Nucleus accumbens (tissue), 56 donors: ENCODE data around the gene LRP8.

Experiments used
- DNase-seq, 56 donors: peaks; one replicate each; lab custom pipeline; 2025; lab: John Stamatoyannopoulos, UW

LRP8 gene

DNA sequence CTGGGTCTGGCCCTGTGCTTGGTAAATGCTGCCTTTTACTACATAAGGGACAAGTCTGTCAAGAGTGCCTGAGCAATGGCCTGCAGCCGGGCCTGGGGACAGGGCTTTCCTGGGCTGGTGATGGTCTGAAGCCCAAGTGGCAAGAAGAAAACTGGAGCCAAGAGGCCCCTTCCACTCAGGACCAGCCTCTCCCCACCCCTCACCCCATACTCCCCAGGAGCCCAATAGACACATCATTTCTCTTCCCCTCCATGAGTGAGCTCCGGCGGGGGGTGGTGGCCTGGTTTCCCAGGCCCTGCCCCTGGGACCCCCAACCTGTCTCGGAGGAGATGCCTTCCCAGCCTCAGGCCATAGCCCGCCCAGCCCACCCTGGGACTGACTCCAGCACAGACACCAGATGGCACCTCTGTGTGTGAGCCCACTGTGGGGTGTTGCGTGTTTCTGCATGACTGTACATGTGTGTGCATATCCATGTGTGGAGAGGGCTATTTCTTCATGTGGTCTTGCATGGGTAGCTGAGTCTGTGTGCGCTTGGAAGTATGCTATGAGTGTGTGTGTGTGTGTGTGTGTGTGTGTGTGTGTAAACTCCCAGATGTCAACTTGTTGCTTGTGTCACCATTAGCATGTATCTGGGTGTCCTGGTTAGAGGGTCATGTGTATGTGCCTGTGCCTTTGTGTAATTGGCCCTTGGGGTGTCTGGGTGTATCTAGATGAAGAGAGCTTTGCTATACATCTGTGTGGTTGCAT lies 14.3 kb upstream of the LRP8 start:
- DNase-seq: no peak

DNA sequence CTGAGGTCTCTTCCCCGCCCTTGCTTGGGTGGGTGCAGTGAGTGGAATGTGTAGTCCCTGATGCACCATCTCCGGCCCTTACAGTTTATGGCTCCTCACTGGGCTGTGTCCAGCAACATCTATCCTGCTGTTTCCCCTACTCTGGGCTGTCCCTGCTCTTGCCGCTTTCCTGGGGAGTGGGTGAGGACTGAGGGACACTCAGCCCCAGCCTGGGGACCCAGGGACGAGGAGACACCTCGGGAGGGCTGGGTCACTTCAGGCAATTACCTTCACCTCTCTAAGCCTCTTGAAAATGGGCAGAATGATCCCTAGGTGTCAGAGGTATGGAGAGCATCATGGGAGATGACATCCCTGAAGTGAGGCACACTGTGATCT lies 13.6 kb upstream of the LRP8 start:
- no peak for DNase-seq

- no peak for DNase-seq
Observed at GRCh38 chr1:53340660-53341520, 13.0 kb upstream of the LRP8 start.

- DNase-seq: no peak
Observed at GRCh38 chr1:53339736-53340635, 12.1 kb upstream of the LRP8 start.

- DNase-seq: no peak
Observed at GRCh38 chr1:53338423-53338822, 10.6 kb upstream of the LRP8 start.

GRCh38 chr1:53337499-53337898 lies 9.6 kb upstream of the LRP8 start:
- DNase-seq: no peak

DNA sequence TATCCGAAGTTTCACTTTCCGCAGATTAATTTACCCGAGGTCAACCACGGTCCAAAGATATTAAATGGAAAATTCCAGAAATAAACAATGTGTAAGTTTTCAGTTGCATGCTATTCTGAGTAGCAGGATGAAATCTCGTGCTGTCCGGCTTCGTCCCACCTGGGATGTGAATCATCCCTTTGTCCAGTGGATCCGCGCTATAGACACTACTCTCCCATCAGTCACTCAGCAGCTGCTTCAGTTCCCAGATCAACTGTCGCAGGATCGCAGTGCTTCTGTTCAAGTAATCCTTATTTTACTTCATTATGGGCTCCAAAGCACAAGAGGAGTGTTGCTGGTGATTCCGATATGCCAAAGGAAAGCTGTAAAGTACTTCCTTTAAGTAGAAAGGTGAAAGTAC lies 8.3 kb upstream of the LRP8 start:
- DNase-seq: no peak

DNA sequence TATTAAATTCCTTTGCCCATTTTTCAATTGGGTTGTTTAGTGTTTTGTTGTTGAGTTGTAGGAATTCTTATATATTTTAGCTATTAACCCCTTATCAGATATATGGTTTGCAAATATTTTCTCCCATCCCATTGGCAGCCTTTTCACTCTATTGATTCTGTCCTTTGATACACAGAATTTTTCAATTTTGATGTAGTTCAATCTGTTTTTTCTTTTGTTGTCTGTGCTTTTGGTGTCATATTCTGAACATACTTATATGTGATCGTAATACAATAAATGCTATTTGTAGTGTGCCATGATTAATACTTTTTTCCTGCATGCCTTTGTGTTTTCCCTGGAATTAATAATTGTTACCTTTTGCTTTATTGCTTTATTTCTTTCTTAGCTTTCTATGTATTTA lies 7.8 kb upstream of the LRP8 start:
- DNase-seq: no peak

DNA sequence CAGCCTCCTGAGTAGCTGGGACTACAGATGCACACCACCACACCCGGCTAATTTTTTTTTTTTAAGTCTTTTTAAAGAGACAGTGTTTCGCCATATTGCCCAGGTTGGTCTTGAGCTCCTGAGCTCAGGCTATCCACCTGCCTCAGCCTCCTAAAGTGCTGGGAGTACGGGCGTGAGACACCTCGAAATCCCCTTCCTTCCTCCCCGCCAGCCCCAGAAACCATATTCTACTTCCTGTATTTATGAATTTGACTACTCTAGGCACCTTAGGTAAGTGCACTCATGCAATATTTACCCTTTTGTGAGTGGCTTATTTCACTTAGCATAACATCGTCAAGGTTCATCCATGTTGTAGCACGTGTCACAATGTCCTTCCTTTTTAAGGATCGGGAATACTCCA lies 6.9 kb upstream of the LRP8 start:
- no peak for DNase-seq

DNA sequence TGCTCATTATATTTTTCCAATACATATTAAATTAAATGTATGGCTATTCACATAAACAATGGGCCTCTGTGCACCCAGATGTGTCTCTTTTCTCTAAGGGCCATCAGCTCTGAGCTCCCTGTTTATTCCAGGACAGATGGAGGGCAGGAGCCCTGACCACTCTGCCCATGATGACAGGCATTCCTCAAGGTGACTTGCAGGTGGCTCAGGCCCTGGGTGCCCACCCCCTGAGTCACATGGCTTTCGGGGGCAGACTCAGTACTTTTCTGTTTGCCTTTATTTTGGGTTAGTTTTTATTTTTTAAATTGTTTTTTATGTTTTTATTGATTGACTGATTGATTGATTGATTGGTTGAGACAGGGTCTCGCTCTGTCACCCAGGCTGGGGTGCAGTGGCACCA lies 6.4 kb upstream of the LRP8 start:
- DNase-seq: no peak

- DNase-seq: no peak
Observed at GRCh38 chr1:53332833-53333232, 5.0 kb upstream of the LRP8 start.

DNA sequence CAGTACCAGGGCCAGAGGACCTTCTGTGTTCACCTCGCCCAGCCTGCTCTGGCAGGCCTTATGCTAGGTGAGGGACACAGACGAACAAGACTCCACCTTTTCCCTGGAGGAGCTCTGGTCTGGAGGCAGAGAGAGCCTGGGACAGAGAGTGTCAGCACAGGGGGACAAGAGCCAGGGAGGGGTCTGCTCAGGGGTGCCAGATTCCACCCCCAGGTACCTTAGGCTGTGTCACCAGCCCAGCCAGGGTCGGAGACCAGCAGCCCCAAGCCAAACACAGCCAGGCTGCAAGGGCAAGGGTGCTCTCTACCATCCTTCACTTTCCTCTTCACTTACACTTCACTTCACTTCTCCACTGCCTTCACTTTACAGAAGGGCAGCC lies 4.3 kb upstream of the LRP8 start:
- no peak for DNase-seq

GRCh38 chr1:53331446-53332185 lies 3.7 kb upstream of the LRP8 start:
- DNase-seq: no peak

GRCh38 chr1:53330819-53331218 lies 2.9 kb upstream of the LRP8 start:
- no peak for DNase-seq

GRCh38 chr1:53328541-53329499 lies 950 bp upstream of the LRP8 start:
- DNase-seq: no peak

DNA sequence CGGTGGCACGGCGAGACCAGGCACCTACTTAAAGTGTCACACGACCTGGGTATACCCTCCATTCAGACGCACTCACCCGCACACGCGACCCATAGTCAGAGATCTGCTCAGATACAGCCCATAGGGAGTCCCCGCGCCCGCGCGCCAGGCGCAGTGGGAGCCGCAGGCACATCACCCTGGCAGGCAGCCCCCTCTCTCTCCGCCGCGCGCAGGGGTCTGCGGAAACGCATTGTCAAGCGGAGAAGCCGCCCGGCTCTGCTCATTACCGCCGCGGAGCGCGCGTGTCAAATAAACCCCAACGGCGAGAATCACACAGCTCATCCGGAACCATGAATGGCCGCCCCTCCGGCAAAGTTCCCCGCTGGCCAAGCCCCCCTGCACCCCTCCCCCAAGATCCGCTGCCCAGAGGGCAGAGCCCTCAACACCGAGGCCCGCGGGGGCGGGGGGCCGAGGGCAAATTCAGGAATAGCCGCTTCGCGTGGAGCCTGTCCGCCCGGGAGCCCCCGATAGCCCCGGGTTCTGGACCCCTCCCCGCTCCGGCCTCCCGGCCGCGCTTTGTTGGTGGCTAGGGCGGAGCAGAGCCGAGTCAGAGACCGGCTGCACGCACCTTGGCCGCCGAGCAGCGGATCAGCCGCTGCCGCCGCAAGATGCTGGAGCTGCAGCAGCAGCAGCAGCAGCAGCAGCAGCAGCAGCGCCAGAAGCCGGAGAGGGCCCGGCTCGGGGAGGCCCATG lies 522 bp downstream of the LRP8 start:
- peak in 6 of 56 donors; percentile 17 to 33 (median 30) for DNase-seq

GRCh38 chr1:53326598-53327181 lies 1.2 kb downstream of the LRP8 start:
- DNase-seq: no peak

DNA sequence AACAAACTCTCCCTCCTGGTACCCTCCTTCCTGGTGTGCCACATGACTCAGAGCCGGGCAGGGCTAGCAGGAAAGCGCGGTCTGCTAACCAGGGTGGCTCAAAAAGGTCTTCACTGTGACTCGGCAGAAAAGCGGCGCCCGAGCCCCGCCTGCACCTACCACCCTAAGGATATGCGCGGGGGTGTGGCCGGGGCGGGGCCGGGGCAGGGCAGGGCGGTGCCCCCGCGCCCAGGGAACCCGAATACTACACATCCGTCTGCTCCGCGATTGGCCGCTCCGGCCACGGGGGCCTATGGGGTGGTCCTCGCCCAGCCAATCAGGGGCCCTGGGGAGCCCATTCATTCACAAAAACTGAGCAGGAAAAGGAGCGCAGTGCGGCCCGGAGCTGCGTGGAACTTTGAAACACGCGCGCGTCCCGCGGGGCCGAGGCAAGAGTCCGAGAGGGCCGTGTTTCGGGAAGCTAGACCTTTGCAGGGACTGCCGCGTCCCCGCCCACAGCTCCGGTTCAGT lies 1.7 kb downstream of the LRP8 start:
- peak in 52 of 56 donors; percentile 15 to 85 (median 63) for DNase-seq
